ENCODE results near the gene DCLK1.

- TF ChIP-seq CTCF (IDR thresholded peaks at IDR 0.05), result no peak
- TF ChIP-seq POLR2A (IDR thresholded peaks at IDR 0.05), result no peak
- TF ChIP-seq POLR2AphosphoS5 (IDR thresholded peaks at IDR 0.05), result no peak
Observed at GRCh38 chr13:36132376-36132775, 1.2 kb upstream of the DCLK1 start.

Data from suprapubic skin (tissue), 4 donors.